Heart right ventricle (tissue), 16 donors: Measurements from ENCODE around the gene KATNAL1. TPM values are rescaled to one million over a fixed set of nuclear protein-coding genes. Genes with fewer than 3 reads are reported as not detected.
"Not testable (repeated sequence)": the region's sequence is repeated elsewhere in the genome, so short reads cannot be mapped to it uniquely, and the experiment has no call there.

ENCODE experiments used
- ATAC-seq, 8 donors: fragments of 200-7000 bp; cut with Tn5 transposase; one replicate each; pipeline ENCODE4 v1.9.1; 2020; ENCODE audit warnings: mild to moderate bottlenecking in 8 of 8, moderate library complexity in 8 of 8, moderate number of reproducible peaks in 1 of 8
- DNase-seq, 2 donors: peaks; one replicate each; pipeline ENCODE4 v3.0.0-alpha.2; 2020
- H3K27ac ChIP-seq, 10 donors: fragments of 200-600 bp; sonication (generic) in 2 of 10; one replicate each; pipeline versions ENCODE4 v1.5.0 to v1.8.0; 2020 to 2022; ENCODE audit warnings: mild to moderate bottlenecking in 3 of 10
- H3K27me3 ChIP-seq, 7 donors: fragments of 200-600 bp; one replicate each; pipeline ENCODE4 v1.8.0; 2021 to 2022; ENCODE audit warnings: mild to moderate bottlenecking in 2 of 7
- H3K36me3 ChIP-seq, 9 donors: fragments of 200-600 bp; sonication (generic) in 1 of 9; one replicate each; pipeline versions ENCODE4 v1.5.0 to v1.8.0; 2020 to 2022; ENCODE audit warnings: mild to moderate bottlenecking in 2 of 9
- H3K4me1 ChIP-seq, 9 donors: fragments of 200-600 bp; sonication (generic) in 1 of 9; one replicate each; pipeline versions ENCODE4 v1.5.0 to v1.8.0; 2020 to 2022; ENCODE audit warnings: mild to moderate bottlenecking in 4 of 9
- H3K4me3 ChIP-seq, 10 donors: fragments of 200-600 bp; sonication (generic) in 2 of 10; one replicate each; pipeline versions ENCODE4 v1.5.0 to v1.8.0; 2020 to 2022; ENCODE audit warnings: mild to moderate bottlenecking in 7 of 10, moderate library complexity in 2 of 10
- H3K9me3 ChIP-seq, 11 donors: fragments of 200-600 bp in 10 of 11; sonication (generic) in 2 of 11; one replicate each; pipeline versions ENCODE4 v1.5.0 to v1.8.0; 2013 to 2022; ENCODE audit warnings: mild to moderate bottlenecking in 2 of 11, control low read depth in 1 of 11, moderate library complexity in 1 of 11
- CTCF ChIP-seq, 9 donors: fragments of 200-600 bp; sonication (generic) in 2 of 9; IDR thresholded peaks; one replicate each; pipeline versions ENCODE4 v1.5.0 to v1.8.0; 2021 to 2022; ENCODE audit warnings: antibody characterized with exemption in 9 of 9, mild to moderate bottlenecking in 5 of 9, moderate library complexity in 1 of 9
- WGBS, 2 donors: extraction: QIAGEN DNeasy Blood & Tissue Kit; methylation state at CpG; one replicate each; pipeline ENCODE4 v1.1.7; 2013; ENCODE audit warnings: inconsistent platforms in 1 of 2; 5-methylcytosine and 5-hydroxymethylcytosine counted together
- intact Hi-C, 10 donors: fragments of 100-400 bp; cut with DNase I; formaldehyde crosslinking; loops; one replicate each; pipeline versions ENCODE4 v1.11.1 to v1.14.2; 2022
- polyA plus RNA-seq, 2 donors: library from polyadenylated mRNA; stranded (reverse); fragments of 200-250 nt; gene quantifications; one replicate each; pipeline ENCODE4 v1.2.3, GENCODE V29; 2013
- total RNA-seq, 10 donors: library from RNA; stranded (reverse); fragmentation: NEBNext Ultra II Directional in 3 of 10; extraction: Animal tissue kit (Norgen Biotek cat#: 25700) in 3 of 10; gene quantifications; one replicate each; pipeline versions ENCODE4 v1.2.1 to v1.2.4, GENCODE V29; 2021 to 2023
- donor health status: Arrhythmogenic right ventricular cardiomyopathy.
- donor health status: ischemic (EF 13 %, LVEDD 7.1; RV severe dilation, severe dysfunction).
- donor health status: healthy with polysubstance abuse.
- donor health status: DM: no; HTN: yes; CAD: no.
- donor health status: DM: no; HTN: no; CAD: no.
- donor health status: ischemic (EF 25% LVEDD 6.9; RV normal size, moderate dysfunction).
- donor health status: ischemic (EF 25% LVEDD 5.7; RV mildly dilated, moderate dysfunction).
- donor health status: healthy.
- donor health status: DM: yes; HTN: yes; CAD: no.
- donor health status: Ischemic cardiomyopathy.
- donor health status: ischemic (EF 35%, LVEDD 5.7; RV mildly dilated, moderate dysfunction).
- donor health status: nonischemic (EF 11% LVEDD 7.7; RV severe dilation, severe dysfunction).
- donor health status: DM: yes; HTN: yes; CAD: no.
- donor health status: PGD.
- donor health status: ischemic (EF 29% LVEDD 5.4; RV normal size, mild dysfunction).
- donor health status: nonischemic (EF 23%, LVEDD 6.1; RV moderate dilation, normal function).

KATNAL1 gene
- total and polyA plus RNA-seq, 12 donors: 5.1 to 61.9 (median 51.9) TPM

GRCh38 chr13:30290812-30291436 is 16.4 kb downstream of the KATNAL1 start:
- no peak for DNase-seq
- WGBS, 2 donors: 80 to 92% methylated on average over 4 of the region's 4 CpGs
- ATAC-seq: no peak
- no peak for TF ChIP-seq CTCF (IDR thresholded peaks at IDR 0.05)
- Histone ChIP-seq H3K4me1 (peaks cover 0 to 42% (median 8%) of the 10 kb centered on the region in 9 donors), H3K36me3 (no peaks in the 10 kb centered on the region), H3K4me3 (no peak overlapping the region), H3K27ac (no peak overlapping the region), H3K9me3 (no peaks in the 10 kb centered on the region), H3K27me3 (no peaks in the 10 kb centered on the region)
- intact Hi-C loops: no loop called here

GRCh38 chr13:30289533-30289932 is 17.8 kb downstream of the KATNAL1 start:
- Histone ChIP-seq H3K9me3 (no peaks in the 10 kb centered on the region), H3K4me3 (no peak overlapping the region), H3K27me3 (no peaks in the 10 kb centered on the region), H3K27ac (no peak overlapping the region), H3K4me1 (peaks cover 0 to 46% (median 8%) of the 10 kb centered on the region in 9 donors), H3K36me3 (no peaks in the 10 kb centered on the region)
- no peak for TF ChIP-seq CTCF (IDR thresholded peaks at IDR 0.05)
- intact Hi-C loops: no loop called here
- DNase-seq: no peak
- ATAC-seq: no peak

DNA sequence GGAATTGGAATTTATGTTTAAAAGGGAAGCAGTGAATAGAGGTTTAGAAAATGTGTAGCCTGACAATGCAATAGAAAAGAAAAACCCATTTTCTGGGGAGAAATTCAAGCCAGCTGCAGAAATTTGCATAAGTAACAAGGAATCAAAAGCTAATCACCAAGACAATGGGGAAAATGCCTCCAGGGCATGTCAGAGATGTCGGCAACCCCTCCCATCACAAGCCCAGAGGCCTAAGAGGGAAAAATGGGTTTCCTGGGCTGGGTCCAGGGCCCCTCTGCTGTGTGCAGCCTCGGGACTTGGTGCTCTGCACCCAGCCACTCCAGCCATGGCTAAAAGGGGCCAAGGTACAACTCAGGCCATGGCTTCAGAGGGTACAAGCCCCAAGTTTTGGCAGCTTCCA is 21.3 kb downstream of the KATNAL1 start:
- not testable (repeated sequence) for ATAC-seq, DNase-seq, H3K27me3 ChIP-seq, H3K27ac ChIP-seq, H3K4me3 ChIP-seq, H3K9me3 ChIP-seq
- H3K4me1 ChIP-seq: peaks cover 0 to 30% (median 6%) of the 10 kb centered on the region in 9 donors
- 92 to 95% methylated on average over 2 of the region's 2 CpGs for WGBS, 2 donors
- intact Hi-C loops: loop anchor here in 1 of 10 donors (1.0 kb wide), 1 partner anchor 16 kb away; no protein-coding TSS in a partner anchor
- peaks cover 0 to 20% (median 4%) of the 10 kb centered on the region in 9 donors for H3K36me3 ChIP-seq

GRCh38 chr13:30276178-30276577 is 31.2 kb downstream of the KATNAL1 start:
- WGBS, 2 donors: 93 to 97% methylated on average over 1 of the region's 1 CpG
- H3K4me1 ChIP-seq: peaks cover 0 to 10% (median 0%) of the 10 kb centered on the region in 9 donors
- peaks cover 0 to 52% (median 6%) of the 10 kb centered on the region in 9 donors for H3K36me3 ChIP-seq
- no peak overlapping the region for H3K27ac ChIP-seq
- H3K27me3 ChIP-seq: no peaks in the 10 kb centered on the region
- ATAC-seq: no peak
- DNase-seq: no peak
- no peaks in the 10 kb centered on the region for H3K9me3 ChIP-seq
- no peak for TF ChIP-seq CTCF (IDR thresholded peaks at IDR 0.05)
- H3K4me3 ChIP-seq: no peak overlapping the region
- intact Hi-C loops: no loop called here

GRCh38 chr13:30274083-30274482 is 33.3 kb downstream of the KATNAL1 start:
- H3K27ac ChIP-seq: no peak overlapping the region
- TF ChIP-seq CTCF (IDR thresholded peaks at IDR 0.05): no peak
- H3K36me3 ChIP-seq: peaks cover 0 to 33% (median 6%) of the 10 kb centered on the region in 9 donors
- peaks cover 0 to 10% (median 0%) of the 10 kb centered on the region in 9 donors for H3K4me1 ChIP-seq
- DNase-seq (no peak), ATAC-seq (no peak)
- no peak overlapping the region for H3K4me3 ChIP-seq
- H3K27me3 ChIP-seq: no peaks in the 10 kb centered on the region
- H3K9me3 ChIP-seq: no peaks in the 10 kb centered on the region
- intact Hi-C loops: no loop called here

- DNase-seq, H3K4me3 ChIP-seq, ATAC-seq, H3K27me3 ChIP-seq, H3K36me3 ChIP-seq, H3K9me3 ChIP-seq, H3K27ac ChIP-seq, intact Hi-C loops: not testable (repeated sequence)
- WGBS, 2 donors: 93 to 97% methylated on average over 13 to 17 of the region's 31 CpGs
- peaks cover 0 to 10% (median 0%) of the 10 kb centered on the region in 9 donors for H3K4me1 ChIP-seq
Observed at GRCh38 chr13:30270035-30270434, 37.3 kb downstream of the KATNAL1 start.
